ENCODE data around the gene TMIGD1.

TMIGD1 gene

DNA sequence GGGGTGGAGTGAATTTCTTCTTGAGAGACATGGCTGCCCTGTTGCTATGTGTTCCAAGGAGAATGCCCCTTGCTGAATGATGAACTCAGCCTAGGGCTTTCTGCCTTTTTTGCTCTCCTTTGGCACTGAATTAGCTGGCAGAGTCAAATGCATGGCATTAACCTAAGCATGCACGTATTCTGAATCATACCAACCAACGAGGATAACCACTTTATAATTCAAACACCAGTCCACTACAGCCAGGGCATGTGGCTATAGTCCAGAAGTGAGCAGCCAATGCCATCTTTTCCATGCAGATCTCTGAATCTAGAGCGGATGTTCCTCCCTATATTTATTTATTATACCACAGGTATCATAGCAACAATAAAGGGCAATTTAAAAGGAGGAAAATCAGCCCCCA is 15.7 kb downstream of the TMIGD1 start:
- Histone ChIP-seq H3K27me3 (ENCODE audit: insufficient read depth, low read length) (no peaks in the 10 kb centered on the region), H3K36me3 (ENCODE audit: insufficient read depth, low read depth, low read length) (no peaks in the 10 kb centered on the region), H3K27ac (ENCODE audit: low read length) (no peak overlapping the region), H3K9me3 (ENCODE audit: insufficient read depth, low read depth, low read length) (no peaks in the 10 kb centered on the region), H3K4me1 (ENCODE audit: insufficient read depth, low read length) (no peaks in the 10 kb centered on the region), H3K9ac (ENCODE audit: low read depth, low read length) (no peak overlapping the region), H3K4me3 (ENCODE audit: low read length) (no peak overlapping the region)

DNA sequence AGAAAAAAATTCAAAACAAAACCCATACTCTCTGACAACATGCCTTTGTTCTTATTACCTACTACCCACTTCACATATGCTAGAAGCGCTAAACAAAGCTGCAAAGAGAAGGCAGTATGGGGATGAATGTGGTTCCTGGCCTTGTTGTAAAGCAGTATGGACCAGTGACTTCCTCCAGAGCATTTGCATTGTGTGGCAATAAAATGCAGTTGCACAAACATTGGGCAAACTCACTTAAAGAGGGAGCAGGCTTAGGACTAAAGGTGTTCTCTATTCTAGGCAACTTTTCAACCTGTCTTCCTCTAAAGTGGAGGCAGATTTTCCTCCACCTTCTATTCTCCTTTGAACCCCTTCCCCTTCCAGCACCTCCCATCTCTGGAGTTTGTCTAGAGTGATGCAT is 17.1 kb downstream of the TMIGD1 start:
- Histone ChIP-seq H3K27me3 (ENCODE audit: insufficient read depth, low read length) (no peaks in the 10 kb centered on the region), H3K9ac (ENCODE audit: low read depth, low read length) (no peak overlapping the region), H3K9me3 (ENCODE audit: insufficient read depth, low read depth, low read length) (no peaks in the 10 kb centered on the region), H3K4me3 (ENCODE audit: low read length) (no peak overlapping the region), H3K36me3 (ENCODE audit: insufficient read depth, low read depth, low read length) (no peaks in the 10 kb centered on the region), H3K4me1 (ENCODE audit: insufficient read depth, low read length) (no peaks in the 10 kb centered on the region), H3K27ac (ENCODE audit: low read length) (no peak overlapping the region)

DNA sequence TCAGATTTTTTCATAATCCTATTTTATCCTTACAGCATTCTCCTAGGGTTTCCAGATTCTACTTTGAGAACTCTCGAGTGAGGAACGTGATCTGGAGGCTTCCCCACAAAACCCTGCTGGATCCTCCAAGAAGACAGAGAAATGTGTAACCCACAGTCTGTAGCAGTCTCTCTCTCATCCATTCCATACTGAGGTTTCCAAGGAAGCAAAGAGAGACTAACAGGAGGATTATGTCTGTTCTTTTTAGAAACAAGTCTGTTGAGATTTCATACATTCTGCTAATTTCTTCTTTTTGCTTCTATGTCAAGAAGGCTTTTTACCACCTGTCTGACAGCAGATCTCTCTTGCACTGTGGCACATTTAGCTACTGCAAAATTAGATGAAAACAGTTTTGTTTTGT is 18.8 kb downstream of the TMIGD1 start:
- Histone ChIP-seq H3K4me1 (ENCODE audit: insufficient read depth, low read length) (no peaks in the 10 kb centered on the region), H3K27me3 (ENCODE audit: insufficient read depth, low read length) (no peaks in the 10 kb centered on the region), H3K9me3 (ENCODE audit: insufficient read depth, low read depth, low read length) (no peaks in the 10 kb centered on the region), H3K9ac (ENCODE audit: low read depth, low read length) (no peak overlapping the region), H3K36me3 (ENCODE audit: insufficient read depth, low read depth, low read length) (no peaks in the 10 kb centered on the region), H3K27ac (ENCODE audit: low read length) (no peak overlapping the region), H3K4me3 (ENCODE audit: low read length) (no peak overlapping the region)

DNA sequence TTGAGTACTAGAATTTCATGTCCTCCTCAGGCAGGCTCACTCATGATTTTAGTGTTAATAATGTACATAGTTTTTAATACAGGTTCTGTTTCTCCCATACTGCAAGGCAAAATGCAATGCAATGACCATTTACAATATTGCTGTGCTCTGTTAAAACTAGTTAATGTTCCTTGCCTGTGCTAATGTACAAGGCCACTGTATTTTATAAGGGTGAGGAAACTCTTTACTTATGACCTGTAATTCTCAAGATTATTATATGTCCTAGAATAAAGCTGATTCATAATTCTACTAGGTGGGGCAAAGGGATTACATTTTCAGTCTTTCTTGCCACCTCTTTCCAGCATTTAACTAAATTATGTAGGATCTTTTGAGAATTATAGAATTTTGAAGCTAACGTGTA is 19.4 kb downstream of the TMIGD1 start:
- H3K4me3 ChIP-seq (ENCODE audit: low read length): no peak overlapping the region
- no peaks in the 10 kb centered on the region for H3K27me3 ChIP-seq (ENCODE audit: insufficient read depth, low read length)
- H3K4me1 ChIP-seq (ENCODE audit: insufficient read depth, low read length): no peaks in the 10 kb centered on the region
- no peaks in the 10 kb centered on the region for H3K36me3 ChIP-seq (ENCODE audit: insufficient read depth, low read depth, low read length)
- no peak overlapping the region for H3K9ac ChIP-seq (ENCODE audit: low read depth, low read length)
- H3K9me3 ChIP-seq (ENCODE audit: insufficient read depth, low read depth, low read length): no peaks in the 10 kb centered on the region
- H3K27ac ChIP-seq (ENCODE audit: low read length): no peak overlapping the region

DNA sequence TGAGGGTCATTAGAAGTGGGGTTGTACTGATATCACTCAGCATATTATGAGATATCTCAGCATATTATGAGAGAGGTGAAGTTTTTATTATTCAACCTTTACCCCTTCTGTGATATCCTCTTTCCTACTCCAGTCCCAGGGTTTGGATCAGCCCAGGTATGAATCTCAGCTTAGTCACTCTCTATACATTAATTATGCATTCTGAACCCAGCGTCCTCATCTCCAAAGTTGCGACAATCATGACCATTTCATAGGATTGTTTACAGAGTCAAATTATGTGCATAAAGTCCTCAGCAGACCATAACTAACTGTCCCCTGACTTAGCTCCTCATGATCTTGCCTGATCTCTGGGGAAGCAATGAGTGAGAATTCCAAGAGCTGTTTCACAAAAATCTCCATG is 21.6 kb downstream of the TMIGD1 start:
- Histone ChIP-seq H3K9me3 (ENCODE audit: insufficient read depth, low read depth, low read length) (no peaks in the 10 kb centered on the region), H3K27me3 (ENCODE audit: insufficient read depth, low read length) (no peaks in the 10 kb centered on the region), H3K4me1 (ENCODE audit: insufficient read depth, low read length) (no peaks in the 10 kb centered on the region), H3K9ac (ENCODE audit: low read depth, low read length) (no peak overlapping the region), H3K27ac (ENCODE audit: low read length) (no peak overlapping the region), H3K4me3 (ENCODE audit: low read length) (no peak overlapping the region), H3K36me3 (ENCODE audit: insufficient read depth, low read depth, low read length) (no peaks in the 10 kb centered on the region)

DNA sequence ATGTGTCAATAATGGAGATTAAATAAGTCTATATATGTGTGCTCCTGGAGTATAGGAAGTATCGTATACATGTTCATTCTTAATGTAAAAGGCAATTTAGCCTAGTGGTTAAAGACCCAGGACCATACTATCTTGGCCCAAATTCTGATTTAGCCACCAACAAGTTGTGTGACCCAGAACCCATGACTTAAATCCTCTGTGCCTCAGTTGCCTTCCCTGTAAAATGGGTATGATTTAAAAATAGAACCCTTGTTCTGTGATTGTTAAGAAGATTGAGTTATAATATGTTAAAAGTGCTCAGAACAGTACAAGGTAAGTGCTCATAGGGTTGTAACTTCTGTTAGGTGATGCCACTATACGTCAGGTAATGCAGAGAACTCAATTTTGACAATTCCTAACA is 23.3 kb downstream of the TMIGD1 start:
- no peaks in the 10 kb centered on the region for H3K36me3 ChIP-seq (ENCODE audit: insufficient read depth, low read depth, low read length)
- no peaks in the 10 kb centered on the region for H3K27me3 ChIP-seq (ENCODE audit: insufficient read depth, low read length)
- no peak overlapping the region for H3K27ac ChIP-seq (ENCODE audit: low read length)
- no peak overlapping the region for H3K9ac ChIP-seq (ENCODE audit: low read depth, low read length)
- H3K4me3 ChIP-seq (ENCODE audit: low read length): no peak overlapping the region
- H3K4me1 ChIP-seq (ENCODE audit: insufficient read depth, low read length): no peaks in the 10 kb centered on the region
- no peaks in the 10 kb centered on the region for H3K9me3 ChIP-seq (ENCODE audit: insufficient read depth, low read depth, low read length)

DNA sequence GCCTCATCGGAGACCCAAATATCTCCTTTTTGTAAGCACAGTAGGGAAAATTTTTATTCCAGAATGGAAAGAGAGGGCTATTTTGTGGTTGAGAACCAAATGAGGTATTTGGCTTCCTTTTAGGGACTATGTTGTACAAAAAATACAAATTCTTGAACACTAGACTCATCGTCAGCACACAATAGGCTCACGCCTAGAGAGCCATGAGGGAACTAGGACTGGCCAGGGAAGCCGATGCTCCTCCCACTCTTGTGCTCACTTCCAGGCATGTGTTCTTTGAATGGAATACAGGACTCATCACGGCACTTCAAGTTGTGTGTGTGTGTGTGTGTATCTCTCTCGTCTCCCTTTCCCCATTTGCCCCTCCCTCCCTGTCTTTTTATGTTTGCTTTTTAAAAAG is 24.3 kb downstream of the TMIGD1 start:
- Histone ChIP-seq H3K27ac (ENCODE audit: low read length) (no peak overlapping the region), H3K36me3 (ENCODE audit: insufficient read depth, low read depth, low read length) (no peaks in the 10 kb centered on the region), H3K27me3 (ENCODE audit: insufficient read depth, low read length) (no peaks in the 10 kb centered on the region), H3K9ac (ENCODE audit: low read depth, low read length) (no peak overlapping the region), H3K4me3 (ENCODE audit: low read length) (no peak overlapping the region), H3K4me1 (ENCODE audit: insufficient read depth, low read length) (no peaks in the 10 kb centered on the region), H3K9me3 (ENCODE audit: insufficient read depth, low read depth, low read length) (no peaks in the 10 kb centered on the region)

DNA sequence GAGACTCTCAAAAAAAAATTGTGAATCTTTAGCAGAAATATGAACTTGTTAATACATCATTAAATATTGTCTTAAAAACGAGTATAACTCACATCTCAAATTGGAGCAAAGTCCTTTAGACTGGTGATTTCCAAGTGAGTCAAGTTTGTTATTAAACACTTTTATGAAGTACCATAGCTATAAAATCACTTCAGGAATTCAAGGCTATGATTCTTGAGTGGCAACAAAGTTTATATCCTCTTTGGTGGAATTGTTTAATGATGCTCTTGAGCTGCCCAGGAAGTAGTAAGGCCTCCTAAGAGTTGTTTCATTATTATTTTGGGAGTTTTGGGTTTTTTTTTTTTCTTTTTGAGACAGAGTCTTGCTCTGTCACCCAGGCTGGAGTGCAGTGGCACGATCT is 25.5 kb downstream of the TMIGD1 start:
- Histone ChIP-seq H3K9ac (ENCODE audit: low read depth, low read length) (no peak overlapping the region), H3K27ac (ENCODE audit: low read length) (no peak overlapping the region), H3K4me1 (ENCODE audit: insufficient read depth, low read length) (no peaks in the 10 kb centered on the region), H3K27me3 (ENCODE audit: insufficient read depth, low read length) (no peaks in the 10 kb centered on the region), H3K36me3 (ENCODE audit: insufficient read depth, low read depth, low read length) (no peaks in the 10 kb centered on the region), H3K9me3 (ENCODE audit: insufficient read depth, low read depth, low read length) (no peaks in the 10 kb centered on the region), H3K4me3 (ENCODE audit: low read length) (no peak overlapping the region)

DNA sequence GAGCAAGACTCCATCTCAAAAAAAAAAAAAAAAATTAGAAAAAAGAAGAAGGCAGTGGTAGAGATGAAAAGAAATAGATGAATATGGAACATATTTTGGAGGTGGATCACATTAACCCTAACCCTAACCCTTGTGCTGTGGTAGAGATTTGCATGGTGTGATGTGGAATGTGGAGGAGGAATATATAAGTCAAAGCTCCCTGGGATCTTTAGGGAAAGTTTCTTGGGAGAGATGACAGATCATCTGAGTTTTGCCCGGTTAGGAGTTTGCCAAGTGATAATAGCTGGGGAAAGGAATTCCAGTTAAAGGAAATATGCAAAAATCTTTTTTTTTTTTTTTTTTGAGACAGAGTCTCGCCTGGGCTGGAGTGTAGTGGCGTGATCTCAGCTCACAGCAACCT is 29.1 kb downstream of the TMIGD1 start:
- Histone ChIP-seq H3K9ac (ENCODE audit: low read depth, low read length) (no peak overlapping the region), H3K9me3 (ENCODE audit: insufficient read depth, low read depth, low read length) (no peaks in the 10 kb centered on the region), H3K4me3 (ENCODE audit: low read length) (no peak overlapping the region), H3K36me3 (ENCODE audit: insufficient read depth, low read depth, low read length) (no peaks in the 10 kb centered on the region), H3K27me3 (ENCODE audit: insufficient read depth, low read length) (no peaks in the 10 kb centered on the region), H3K4me1 (ENCODE audit: insufficient read depth, low read length) (no peaks in the 10 kb centered on the region), H3K27ac (ENCODE audit: low read length) (no peak overlapping the region)

DNA sequence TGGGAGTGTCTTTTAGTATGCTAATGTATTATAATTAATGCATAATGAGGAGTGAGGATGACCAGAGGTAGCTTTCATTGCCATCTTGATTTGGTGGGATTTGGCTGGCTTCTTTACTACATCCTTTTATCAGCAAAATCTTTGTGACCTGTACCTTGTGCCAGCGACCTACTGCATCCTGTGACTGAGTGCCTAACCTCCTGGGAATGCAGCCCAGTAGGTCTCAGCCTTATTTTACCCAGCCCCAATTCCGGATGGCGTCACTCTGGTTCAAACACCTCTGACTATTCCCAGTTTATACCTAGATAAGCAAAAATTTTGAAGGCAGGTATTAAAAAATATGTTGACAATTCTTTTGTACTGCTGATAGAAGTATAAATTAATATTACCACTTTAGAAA is 31.6 kb downstream of the TMIGD1 start:
- H3K9ac ChIP-seq (ENCODE audit: low read depth, low read length): no peak overlapping the region
- H3K27ac ChIP-seq (ENCODE audit: low read length): no peak overlapping the region
- no peaks in the 10 kb centered on the region for H3K27me3 ChIP-seq (ENCODE audit: insufficient read depth, low read length)
- no peak overlapping the region for H3K4me3 ChIP-seq (ENCODE audit: low read length)
- no peaks in the 10 kb centered on the region for H3K9me3 ChIP-seq (ENCODE audit: insufficient read depth, low read depth, low read length)
- no peaks in the 10 kb centered on the region for H3K4me1 ChIP-seq (ENCODE audit: insufficient read depth, low read length)
- H3K36me3 ChIP-seq (ENCODE audit: insufficient read depth, low read depth, low read length): no peaks in the 10 kb centered on the region

DNA sequence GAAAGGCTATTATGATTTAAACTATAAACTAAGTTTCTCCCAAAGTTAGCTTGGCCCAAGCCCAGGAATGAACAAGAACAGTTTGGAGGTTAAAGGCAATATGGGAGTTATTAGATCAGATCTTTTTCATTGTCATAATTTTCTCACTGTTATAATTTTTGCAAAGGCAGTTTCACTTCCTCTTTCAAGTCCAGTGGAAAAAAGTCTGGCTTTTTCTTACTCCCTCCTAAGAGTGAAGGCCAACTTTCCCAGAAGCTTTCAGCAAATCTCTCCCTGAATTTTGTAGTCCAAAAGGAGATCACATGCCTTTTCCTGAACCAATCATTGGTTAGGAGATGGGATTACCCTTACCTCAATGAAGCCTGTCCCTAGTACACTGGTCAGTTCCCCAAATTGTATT is 33.0 kb downstream of the TMIGD1 start:
- no peaks in the 10 kb centered on the region for H3K9me3 ChIP-seq (ENCODE audit: insufficient read depth, low read depth, low read length)
- no peak overlapping the region for H3K4me3 ChIP-seq (ENCODE audit: low read length)
- no peaks in the 10 kb centered on the region for H3K27me3 ChIP-seq (ENCODE audit: insufficient read depth, low read length)
- H3K4me1 ChIP-seq (ENCODE audit: insufficient read depth, low read length): no peaks in the 10 kb centered on the region
- no peaks in the 10 kb centered on the region for H3K36me3 ChIP-seq (ENCODE audit: insufficient read depth, low read depth, low read length)
- H3K9ac ChIP-seq (ENCODE audit: low read depth, low read length): no peak overlapping the region
- no peak overlapping the region for H3K27ac ChIP-seq (ENCODE audit: low read length)

DNA sequence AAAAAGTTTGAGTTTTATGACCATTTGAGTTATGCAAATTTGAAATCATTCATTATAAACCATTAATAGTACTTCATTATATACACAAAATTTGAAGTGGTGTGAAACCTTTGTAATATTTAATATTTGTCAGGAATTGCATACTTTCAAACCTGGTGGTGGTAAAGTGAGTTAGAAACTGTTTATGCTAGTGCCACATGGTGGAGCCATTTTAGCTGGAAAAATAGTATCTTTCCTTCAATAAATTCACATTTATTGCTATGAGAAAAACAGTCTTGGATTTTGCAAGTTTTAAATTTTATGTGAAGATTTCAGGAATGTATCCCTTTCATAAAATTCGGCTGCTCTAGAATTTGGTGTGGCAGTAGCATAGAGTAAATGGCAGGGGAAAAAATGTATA is 34.9 kb downstream of the TMIGD1 start:
- peaks cover 2% of the 10 kb centered on the region; the same call in 1 of the 2 replicates for H3K27me3 ChIP-seq (ENCODE audit: insufficient read depth, low read length)
- no peak overlapping the region for H3K4me3 ChIP-seq (ENCODE audit: low read length)
- no peaks in the 10 kb centered on the region for H3K9me3 ChIP-seq (ENCODE audit: insufficient read depth, low read depth, low read length)
- no peaks in the 10 kb centered on the region for H3K36me3 ChIP-seq (ENCODE audit: insufficient read depth, low read depth, low read length)
- no peak overlapping the region for H3K27ac ChIP-seq (ENCODE audit: low read length)
- no peaks in the 10 kb centered on the region for H3K4me1 ChIP-seq (ENCODE audit: insufficient read depth, low read length)
- no peak overlapping the region for H3K9ac ChIP-seq (ENCODE audit: low read depth, low read length)

DNA sequence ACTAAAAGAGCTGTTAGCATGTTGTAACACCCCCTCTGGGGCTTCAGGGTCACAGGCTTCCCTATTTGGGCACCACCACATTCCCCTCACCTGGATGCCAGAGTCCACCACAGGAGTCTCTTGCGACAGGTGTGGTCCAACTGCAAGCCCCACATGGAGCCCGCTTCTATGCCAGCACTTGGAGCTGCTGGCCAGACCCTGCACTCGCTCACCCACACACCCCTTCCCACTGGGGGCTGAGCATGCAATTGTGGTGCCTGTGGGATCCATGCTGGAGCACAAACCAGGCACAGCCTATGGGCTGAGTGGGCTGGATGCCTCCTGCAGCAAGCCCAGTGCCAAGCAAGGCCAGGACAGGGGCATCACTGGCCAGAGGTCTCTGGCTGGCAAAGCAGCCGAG is 36.1 kb downstream of the TMIGD1 start:
- Histone ChIP-seq H3K9ac (ENCODE audit: low read depth, low read length) (no peak overlapping the region), H3K4me1 (ENCODE audit: insufficient read depth, low read length) (no peaks in the 10 kb centered on the region), H3K36me3 (ENCODE audit: insufficient read depth, low read depth, low read length) (no peaks in the 10 kb centered on the region), H3K9me3 (ENCODE audit: insufficient read depth, low read depth, low read length) (no peaks in the 10 kb centered on the region), H3K4me3 (ENCODE audit: low read length) (no peak overlapping the region), H3K27ac (ENCODE audit: low read length) (no peak overlapping the region), H3K27me3 (ENCODE audit: insufficient read depth, low read length) (peaks cover 14% of the 10 kb centered on the region)

All from iPS-20b (cell line).